Keratinocyte (primary cell): ENCODE data around the gene CSTB. TPM values are rescaled to one million over a fixed set of nuclear protein-coding genes. Genes with fewer than 3 reads are reported as not detected.
A peak's percentile ranks its signal among the peaks of the same experiment; 100 is the strongest.

Experiments
- DNase-seq: peaks from one replicate; pipeline ENCODE4 v3.0.0-alpha.2; 2011; ENCODE audit warnings: low read depth, missing footprints, low spot score
- FAIRE-seq: peaks from 2 replicates; lab custom pipeline; 2011; peaks lifted over from hg19 to GRCh38; lab: Jason Lieb, UNC
- H2AFZ ChIP-seq: 2 replicates; pipeline ENCODE4 v1.6.0; 2012; ENCODE audit warnings: low read length, control low read depth, inconsistent platforms; ENCODE audit not compliant: control insufficient read depth
- H3K27ac ChIP-seq: 2 replicates; pipeline ENCODE4 v1.5.1; 2011; ENCODE audit warnings: low read length; ENCODE audit not compliant: control insufficient read depth, insufficient read depth
- H3K27me3 ChIP-seq: 3 replicates; pipeline ENCODE4 v1.6.0; 2011; ENCODE audit warnings: low read length; ENCODE audit not compliant: control insufficient read depth, insufficient read depth; ENCODE audit errors: extremely low read depth
- H3K36me3 ChIP-seq, 2 experiments: 2 replicates in 1 of 2; 3 replicates in 1 of 2; pipeline ENCODE4 v1.5.1; 2011; ENCODE audit warnings: low read length in 2 of 2, mild to moderate bottlenecking in 1 of 2; ENCODE audit not compliant: control insufficient read depth in 2 of 2, insufficient read depth in 2 of 2; ENCODE audit errors: extremely low read depth in 1 of 2
- H3K4me1 ChIP-seq: 3 replicates; pipeline ENCODE4 v1.5.1; 2011; ENCODE audit warnings: low read length; ENCODE audit not compliant: control insufficient read depth, insufficient read depth; ENCODE audit errors: extremely low read depth
- H3K4me2 ChIP-seq: 3 replicates; pipeline ENCODE4 v1.6.0; 2011; ENCODE audit warnings: low read depth, low read length; ENCODE audit not compliant: control insufficient read depth, insufficient read depth; ENCODE audit errors: extremely low read depth
- H3K4me3 ChIP-seq, 3 experiments: fragments of 200-600 bp in 1 of 3; sonication (generic) in 1 of 3; 2 replicates in 2 of 3; 3 replicates in 1 of 3; pipeline ENCODE4 v1.5.1; 2011 to 2016; ENCODE audit warnings: low read length in 3 of 3, mild to moderate bottlenecking in 3 of 3, control low read depth in 2 of 3, inconsistent platforms in 1 of 3, low read depth in 1 of 3, mixed read lengths in 1 of 3, mixed run types in 1 of 3, moderate library complexity in 1 of 3; ENCODE audit not compliant: control insufficient read depth in 2 of 3, insufficient read depth in 2 of 3; ENCODE audit errors: extremely low read depth in 1 of 3
- H3K79me2 ChIP-seq: 2 replicates; pipeline ENCODE4 v1.6.0; 2012; ENCODE audit warnings: low read length; ENCODE audit not compliant: control insufficient read depth, insufficient read depth
- H3K9ac ChIP-seq: 3 replicates; pipeline ENCODE4 v1.6.0; 2011; ENCODE audit warnings: low read length; ENCODE audit not compliant: control insufficient read depth, insufficient read depth; ENCODE audit errors: extremely low read depth
- H3K9me1 ChIP-seq: 3 replicates; pipeline ENCODE4 v1.6.0; 2011; ENCODE audit warnings: low read length; ENCODE audit not compliant: control insufficient read depth, insufficient read depth; ENCODE audit errors: extremely low read depth
- H3K9me3 ChIP-seq: 2 replicates; pipeline ENCODE4 v1.5.1; 2012; ENCODE audit warnings: low read depth, low read length; ENCODE audit not compliant: control insufficient read depth
- H4K20me1 ChIP-seq: 3 replicates; pipeline ENCODE4 v1.6.0; 2011; ENCODE audit warnings: low read length; ENCODE audit not compliant: control insufficient read depth, insufficient read depth; ENCODE audit errors: extremely low read depth
- CTCF ChIP-seq, 3 experiments: IDR thresholded peaks in 1 of 3; conservative IDR thresholded peaks in 1 of 3; optimal IDR thresholded peaks in 1 of 3; 2 replicates in 2 of 3; 3 replicates in 1 of 3; pipeline versions ENCODE3 to v1.5.1; 2011; ENCODE audit warnings: low read length in 3 of 3, mild to moderate bottlenecking in 3 of 3, moderate library complexity in 2 of 3, control low read depth in 1 of 3, inconsistent platforms in 1 of 3; ENCODE audit not compliant: insufficient read depth in 2 of 3; ENCODE audit errors: extremely low read depth in 1 of 3
- EZH2 ChIP-seq: IDR thresholded peaks from one replicate; pipeline ENCODE4 v1.6.1; 2012; ENCODE audit warnings: inconsistent platforms, mild to moderate bottlenecking, low read length, moderate library complexity
- dilution Hi-C: fragments of 300-500 bp; cut with MboI; formaldehyde crosslinking; loops from one replicate; pipeline ENCODE4 v1.7.0; 2020; ENCODE audit warnings: low sequenced_read_pairs; ENCODE audit not compliant: extremely low pct_ligation_motif_present
- polyA plus RNA-seq, 5 experiments: library from polyadenylated mRNA; depleted of rRNA in 3 of 5; stranded (reverse) in 3 of 5; stranded (forward) in 1 of 5; unstranded in 1 of 5; fragments of >200 nt; gene quantifications; 1 replicate in 1 of 5; 2 replicates in 3 of 5; 3 replicates in 1 of 5; pipeline versions ENCODE4 v1.2.1 to v1.2.3, GENCODE V29; 2011 to 2012; ENCODE audit warnings: missing spikeins in 2 of 5, low read depth in 1 of 5, low replicate concordance in 1 of 5

Gene CSTB
- polyA plus RNA-seq, 1 donor (not counting 4 experiments of a cell fraction or from before 2014, with no cell fraction given): 126 TPM

- Histone ChIP-seq H3K4me1 (peaks cover 55% of the 10 kb centered on the region), H3K27ac (no peak overlapping the region), H3K9me3 (no peaks in the 10 kb centered on the region), H3K4me2 (peak overlapping the region; percentile 93), H3K79me2 (no peaks in the 10 kb centered on the region), H2AFZ (no peak overlapping the region), H3K27me3 (no peaks in the 10 kb centered on the region), H3K9ac (peak overlapping the region; percentile 69), H3K36me3 (peaks cover 0 to 2% of the 10 kb centered on the region in 2 experiments), H3K9me1 (no peaks in the 10 kb centered on the region), H4K20me1 (no peaks in the 10 kb centered on the region), H3K4me3 (peak overlapping the region in 1 of 3 experiments; percentile 39)
- DNase-seq (no peak), FAIRE-seq (no peak)
- dilution Hi-C loops: no loop called here
- no peak for TF ChIP-seq EZH2
- TF ChIP-seq CTCF (optimal IDR thresholded peaks at IDR 0.05 in 1 of 3, IDR thresholded peaks at IDR 0.05 in 1 of 3, conservative IDR thresholded peaks at IDR 0.05 in 1 of 3; ENCODE audit: extremely low read depth in 1 of 3, insufficient read depth in 2 of 3, low read length in 3 of 3): peak in 2 of 3 experiments; percentile 96 to 97
These were observed 34.6 kb upstream of the CSTB start for GRCh38 chr21:43810505-43811261.

- Histone ChIP-seq H3K36me3 (peaks cover 0 to 2% of the 10 kb centered on the region in 2 experiments), H3K27ac (no peak overlapping the region), H2AFZ (peak overlapping the region; percentile 58), H3K79me2 (no peaks in the 10 kb centered on the region), H3K4me1 (peaks cover 55% of the 10 kb centered on the region), H3K4me2 (peak overlapping the region; percentile 93), H3K9ac (peak overlapping the region; percentile 37), H3K27me3 (no peaks in the 10 kb centered on the region), H3K4me3 (no peak overlapping the region), H3K9me3 (no peaks in the 10 kb centered on the region), H3K9me1 (no peaks in the 10 kb centered on the region), H4K20me1 (no peaks in the 10 kb centered on the region)
- FAIRE-seq (no peak), DNase-seq (no peak)
- TF ChIP-seq EZH2 (no peak), CTCF (optimal IDR thresholded peaks at IDR 0.05 in 1 of 3, IDR thresholded peaks at IDR 0.05 in 1 of 3, conservative IDR thresholded peaks at IDR 0.05 in 1 of 3; ENCODE audit: extremely low read depth in 1 of 3, insufficient read depth in 2 of 3, low read length in 3 of 3) (no peak)
- dilution Hi-C loops: no loop called here
These were observed 33.9 kb upstream of the CSTB start for GRCh38 chr21:43809853-43810504.
